Mesothelial cell of epicardium (in vitro differentiated cells): Measurements from ENCODE around the gene CLEC1A. TPM values are rescaled to one million over a fixed set of nuclear protein-coding genes. Genes with fewer than 3 reads are reported as not detected.

Experiments
- DNase-seq, 2 experiments: peaks; one replicate each; pipeline ENCODE4 v3.0.0; 2021; ENCODE audit warnings: low spot score in 2 of 2; ENCODE audit not compliant: unreplicated experiment in 2 of 2
- H3K27ac Mint-ChIP-seq: 2 replicates; pipeline ENCODE4 v1.8.0; 2021; ENCODE audit warnings: mixed read lengths
- H3K27me3 Mint-ChIP-seq: 2 replicates; pipeline ENCODE4 v1.8.0; 2021; ENCODE audit warnings: low read depth, mixed read lengths
- H3K36me3 Mint-ChIP-seq: 2 replicates; pipeline ENCODE4 v1.8.0; 2021; ENCODE audit warnings: mixed read lengths
- H3K4me1 Mint-ChIP-seq: 2 replicates; pipeline ENCODE4 v1.8.0; 2021; ENCODE audit warnings: mixed read lengths
- H3K4me3 Mint-ChIP-seq: 2 replicates; pipeline ENCODE4 v1.8.0; 2021; ENCODE audit warnings: mild to moderate bottlenecking, moderate library complexity, mixed read lengths
- H3K9me3 Mint-ChIP-seq: 2 replicates; pipeline ENCODE4 v1.8.0; 2021; ENCODE audit warnings: mixed read lengths
- total RNA-seq: library from RNA; stranded (reverse); gene quantifications from 3 replicates; pipeline ENCODE4 v1.2.1, GENCODE V29; 2021
- TF ChIP-seq, protein P1 (sequence below): fragments of 200-600 bp; sonication (generic); IDR thresholded peaks from one replicate; pipeline ENCODE4 v1.5.0; 2021; ENCODE audit warnings: antibody characterized with exemption; ENCODE audit not compliant: unreplicated experiment

The CLEC1A gene
- total RNA-seq, 1 donor from 2014 or later, result 0.51 TPM

DNA sequence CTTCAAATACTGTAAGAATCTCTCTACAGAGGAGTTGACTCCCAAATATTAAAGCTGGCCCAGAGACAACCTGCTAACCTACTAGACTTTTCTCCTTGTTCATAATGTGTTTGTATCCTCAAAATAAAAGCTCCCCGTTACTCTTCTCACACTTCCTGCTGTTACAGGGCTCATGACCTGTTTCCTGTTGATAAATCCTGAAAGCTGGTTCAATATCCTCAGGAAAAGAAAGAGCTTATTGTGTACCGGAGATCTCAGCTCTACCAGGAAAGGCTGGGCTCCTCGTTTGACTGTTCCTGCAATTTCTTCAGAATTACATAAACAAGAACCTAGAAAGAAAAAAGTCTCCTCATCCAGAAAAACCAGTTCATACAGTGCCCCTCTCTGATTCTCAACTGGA lies 30.8 kb downstream of the CLEC1A start:
- Mint-ChIP-seq H3K27ac (peak overlapping the region; percentile 81), H3K4me3 (no peak overlapping the region), H3K9me3 (no peaks in the 10 kb centered on the region), H3K27me3 (no peaks in the 10 kb centered on the region), H3K4me1 (peaks cover 27% of the 10 kb centered on the region), H3K36me3 (no peaks in the 10 kb centered on the region)
- no peak for DNase-seq
- TF ChIP-seq, protein P1, sequence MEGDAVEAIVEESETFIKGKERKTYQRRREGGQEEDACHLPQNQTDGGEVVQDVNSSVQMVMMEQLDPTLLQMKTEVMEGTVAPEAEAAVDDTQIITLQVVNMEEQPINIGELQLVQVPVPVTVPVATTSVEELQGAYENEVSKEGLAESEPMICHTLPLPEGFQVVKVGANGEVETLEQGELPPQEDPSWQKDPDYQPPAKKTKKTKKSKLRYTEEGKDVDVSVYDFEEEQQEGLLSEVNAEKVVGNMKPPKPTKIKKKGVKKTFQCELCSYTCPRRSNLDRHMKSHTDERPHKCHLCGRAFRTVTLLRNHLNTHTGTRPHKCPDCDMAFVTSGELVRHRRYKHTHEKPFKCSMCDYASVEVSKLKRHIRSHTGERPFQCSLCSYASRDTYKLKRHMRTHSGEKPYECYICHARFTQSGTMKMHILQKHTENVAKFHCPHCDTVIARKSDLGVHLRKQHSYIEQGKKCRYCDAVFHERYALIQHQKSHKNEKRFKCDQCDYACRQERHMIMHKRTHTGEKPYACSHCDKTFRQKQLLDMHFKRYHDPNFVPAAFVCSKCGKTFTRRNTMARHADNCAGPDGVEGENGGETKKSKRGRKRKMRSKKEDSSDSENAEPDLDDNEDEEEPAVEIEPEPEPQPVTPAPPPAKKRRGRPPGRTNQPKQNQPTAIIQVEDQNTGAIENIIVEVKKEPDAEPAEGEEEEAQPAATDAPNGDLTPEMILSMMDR, result no peak

DNA sequence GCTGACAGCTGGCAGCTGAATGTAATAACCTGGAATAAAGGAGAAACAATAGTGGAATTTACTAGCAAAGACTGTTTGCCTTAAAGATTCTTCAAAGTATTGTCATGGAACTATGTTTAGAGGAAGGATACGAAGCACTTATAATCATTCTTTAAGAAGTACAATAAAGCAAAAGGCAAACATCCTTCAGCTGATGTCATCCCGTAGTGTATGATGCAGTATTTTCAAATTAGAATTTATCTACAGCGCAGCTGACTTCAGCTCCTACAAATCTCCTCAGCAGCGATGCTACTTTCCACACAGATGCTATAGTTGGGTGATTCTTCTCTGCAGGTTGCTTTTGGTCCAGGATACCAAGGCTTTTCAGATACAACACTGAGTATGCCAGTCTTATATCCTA lies 31.5 kb downstream of the CLEC1A start:
- no peaks in the 10 kb centered on the region for H3K9me3 Mint-ChIP-seq
- no peak overlapping the region for H3K4me3 Mint-ChIP-seq
- no peaks in the 10 kb centered on the region for H3K27me3 Mint-ChIP-seq
- peaks cover 27% of the 10 kb centered on the region for H3K4me1 Mint-ChIP-seq
- no peaks in the 10 kb centered on the region for H3K36me3 Mint-ChIP-seq
- no peak for DNase-seq
- TF ChIP-seq, protein P1, result no peak
- H3K27ac Mint-ChIP-seq, result no peak overlapping the region

DNA sequence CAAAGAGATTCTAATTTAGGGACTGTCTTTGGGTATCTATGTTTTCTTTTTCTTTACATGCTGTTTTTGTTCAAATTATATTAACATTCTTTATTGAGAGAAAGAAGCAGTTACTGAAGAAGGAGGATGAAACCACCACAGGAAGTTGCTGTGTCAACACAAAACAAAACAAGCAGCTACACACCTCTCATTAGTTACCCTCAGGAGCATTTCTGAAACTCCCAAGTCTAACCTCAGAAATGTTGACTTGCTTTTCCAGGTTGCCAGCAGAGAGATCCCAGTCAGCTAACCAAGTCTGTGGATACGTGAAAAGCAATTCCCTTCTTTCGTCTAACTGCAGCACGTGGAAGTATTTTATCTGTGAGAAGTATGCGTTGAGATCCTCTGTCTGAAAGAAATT lies 33.5 kb downstream of the CLEC1A start:
- TF ChIP-seq, protein P1, result no peak
- no peaks in the 10 kb centered on the region for H3K36me3 Mint-ChIP-seq
- H3K4me1 Mint-ChIP-seq, result peaks cover 27% of the 10 kb centered on the region
- no peak overlapping the region for H3K4me3 Mint-ChIP-seq
- H3K27me3 Mint-ChIP-seq, result no peaks in the 10 kb centered on the region
- H3K27ac Mint-ChIP-seq, result no peak overlapping the region
- H3K9me3 Mint-ChIP-seq, result no peaks in the 10 kb centered on the region
- DNase-seq, result no peak

DNA sequence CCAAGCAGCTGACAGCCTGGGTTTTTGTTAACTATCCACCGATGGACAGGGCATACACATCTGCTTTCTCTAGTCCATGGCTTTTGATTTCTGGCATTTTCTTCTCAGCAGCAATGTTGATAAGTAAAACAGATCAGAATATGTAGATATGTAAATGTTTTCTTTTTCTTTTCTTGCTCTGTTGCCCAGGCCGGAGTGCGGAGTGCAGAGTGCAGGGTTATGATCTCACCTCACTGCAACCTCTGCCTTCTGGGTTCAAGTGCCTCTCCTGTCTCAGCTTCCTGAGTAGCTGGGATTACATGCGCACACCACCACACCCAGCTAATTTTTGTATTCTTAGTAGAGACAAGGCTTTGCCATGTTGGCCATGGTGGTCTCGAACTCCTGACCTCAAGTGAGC lies 40.4 kb downstream of the CLEC1A start:
- Mint-ChIP-seq H3K9me3 (no peaks in the 10 kb centered on the region), H3K27ac (no peak overlapping the region), H3K4me1 (no peaks in the 10 kb centered on the region), H3K36me3 (no peaks in the 10 kb centered on the region), H3K27me3 (no peaks in the 10 kb centered on the region), H3K4me3 (no peak overlapping the region)
- TF ChIP-seq, protein P1, result no peak
- DNase-seq, result no peak

DNA sequence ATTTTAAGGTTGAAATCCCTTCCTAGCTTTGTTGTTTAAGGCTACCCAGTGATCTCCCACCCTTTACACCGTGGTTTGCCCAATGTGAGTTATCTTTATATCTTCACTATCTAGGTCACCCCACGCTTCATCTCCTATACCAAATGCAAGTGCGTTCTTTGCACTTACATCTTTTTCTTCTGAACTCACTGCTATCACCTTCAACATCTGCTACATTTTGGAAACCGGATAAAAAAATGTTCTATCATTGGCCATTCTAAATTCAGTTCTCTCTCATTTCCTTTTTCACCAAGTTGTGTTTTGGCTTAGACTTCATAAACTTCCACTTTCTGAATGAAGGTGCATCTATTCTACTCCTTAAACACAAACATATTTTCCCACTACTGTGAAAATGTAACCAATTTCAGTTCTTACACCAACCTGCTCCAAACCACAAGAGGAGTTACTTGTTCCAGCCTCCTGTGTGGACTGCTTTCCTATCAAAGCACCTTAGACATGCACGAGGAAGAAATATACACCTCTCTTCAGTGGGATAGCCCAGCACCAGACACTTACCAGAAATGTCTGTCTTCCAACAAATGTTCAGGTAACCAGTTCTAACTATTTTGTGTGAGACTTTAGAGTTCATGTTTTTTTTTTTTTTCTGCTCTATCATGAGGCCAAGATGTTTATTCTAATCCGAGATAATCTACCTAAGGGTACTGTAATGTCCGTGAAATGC lies 46.4 kb downstream of the CLEC1A start:
- Mint-ChIP-seq H3K27me3 (no peaks in the 10 kb centered on the region), H3K27ac (no peak overlapping the region), H3K9me3 (peaks cover 12% of the 10 kb centered on the region)

More for the DNA sequence above, 46.4 kb downstream of the CLEC1A start:
- no peaks in the 10 kb centered on the region for H3K36me3 Mint-ChIP-seq
- no peaks in the 10 kb centered on the region for H3K4me1 Mint-ChIP-seq
- DNase-seq, result no peak
- no peak overlapping the region for H3K4me3 Mint-ChIP-seq
- TF ChIP-seq, protein P1, result no peak
